AG04449 (cell line): Measurements from ENCODE around the gene MSANTD7.
"Not testable (repeated sequence)": the region's sequence is repeated elsewhere in the genome, so short reads cannot be mapped to it uniquely, and the experiment has no call there.

ENCODE experiments used
- CTCF ChIA-PET: fragments of 350-600 bp; formaldehyde crosslinking; extraction: SDS; loops from one replicate; lab custom pipeline; 2021; ENCODE audit warnings: antibody characterized with exemption; lab: Yijun Ruan, JAX
- POLR2A ChIA-PET: fragments of 400-600, 350-600 bp; formaldehyde crosslinking; extraction: SDS; loops from one replicate; lab custom pipeline; 2020; ENCODE audit warnings: antibody characterized with exemption, inconsistent platforms; lab: Yijun Ruan, JAX
- DNase-seq: peaks from one replicate; pipeline ENCODE4 v3.0.0-alpha.2; 2010; ENCODE audit warnings: low read depth, low spot score
- H3K4me3 ChIP-seq: 2 replicates; pipeline ENCODE4 v1.5.1; 2011; ENCODE audit warnings: low read depth, mild to moderate bottlenecking, control low read depth, low read length
- TF ChIP-seq, protein P1 (sequence below): IDR thresholded peaks from one replicate; pipeline ENCODE4 v1.5.1; 2011; ENCODE audit warnings: mild to moderate bottlenecking, moderate library complexity, low read length, control low read depth, inconsistent platforms; ENCODE audit not compliant: insufficient read depth; ENCODE audit errors: missing control alignments

MSANTD7 gene

GRCh38 chr10:14859775-14860174 lies 21.7 kb downstream of the MSANTD7 start:
- CTCF ChIA-PET = interaction anchor here (1.4 kb wide), 1 partner anchor 246 kb away, joined by 3 read pairs; no protein-coding TSS in a partner anchor
- TF ChIP-seq, protein P1, sequence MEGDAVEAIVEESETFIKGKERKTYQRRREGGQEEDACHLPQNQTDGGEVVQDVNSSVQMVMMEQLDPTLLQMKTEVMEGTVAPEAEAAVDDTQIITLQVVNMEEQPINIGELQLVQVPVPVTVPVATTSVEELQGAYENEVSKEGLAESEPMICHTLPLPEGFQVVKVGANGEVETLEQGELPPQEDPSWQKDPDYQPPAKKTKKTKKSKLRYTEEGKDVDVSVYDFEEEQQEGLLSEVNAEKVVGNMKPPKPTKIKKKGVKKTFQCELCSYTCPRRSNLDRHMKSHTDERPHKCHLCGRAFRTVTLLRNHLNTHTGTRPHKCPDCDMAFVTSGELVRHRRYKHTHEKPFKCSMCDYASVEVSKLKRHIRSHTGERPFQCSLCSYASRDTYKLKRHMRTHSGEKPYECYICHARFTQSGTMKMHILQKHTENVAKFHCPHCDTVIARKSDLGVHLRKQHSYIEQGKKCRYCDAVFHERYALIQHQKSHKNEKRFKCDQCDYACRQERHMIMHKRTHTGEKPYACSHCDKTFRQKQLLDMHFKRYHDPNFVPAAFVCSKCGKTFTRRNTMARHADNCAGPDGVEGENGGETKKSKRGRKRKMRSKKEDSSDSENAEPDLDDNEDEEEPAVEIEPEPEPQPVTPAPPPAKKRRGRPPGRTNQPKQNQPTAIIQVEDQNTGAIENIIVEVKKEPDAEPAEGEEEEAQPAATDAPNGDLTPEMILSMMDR = no peak
- DNase-seq = no peak
- no peak overlapping the region for H3K4me3 ChIP-seq
- POLR2A ChIA-PET = interaction anchor here (1.0 kb wide), 1 partner anchor 22 kb away, joined by 3 read pairs; the partner anchor contains the start of genes CDNF, HSPA14 and MSANTD7

GRCh38 chr10:14860791-14861190 lies 22.7 kb downstream of the MSANTD7 start:
- DNase-seq = no peak
- ChIA-PET CTCF (no interaction called here), POLR2A (no interaction called here)
- H3K4me3 ChIP-seq = no peak overlapping the region
- TF ChIP-seq, protein P1 = no peak

GRCh38 chr10:14864466-14864865 lies 26.4 kb downstream of the MSANTD7 start:
- DNase-seq, POLR2A ChIA-PET, CTCF ChIA-PET, H3K4me3 ChIP-seq: not testable (repeated sequence)

DNA sequence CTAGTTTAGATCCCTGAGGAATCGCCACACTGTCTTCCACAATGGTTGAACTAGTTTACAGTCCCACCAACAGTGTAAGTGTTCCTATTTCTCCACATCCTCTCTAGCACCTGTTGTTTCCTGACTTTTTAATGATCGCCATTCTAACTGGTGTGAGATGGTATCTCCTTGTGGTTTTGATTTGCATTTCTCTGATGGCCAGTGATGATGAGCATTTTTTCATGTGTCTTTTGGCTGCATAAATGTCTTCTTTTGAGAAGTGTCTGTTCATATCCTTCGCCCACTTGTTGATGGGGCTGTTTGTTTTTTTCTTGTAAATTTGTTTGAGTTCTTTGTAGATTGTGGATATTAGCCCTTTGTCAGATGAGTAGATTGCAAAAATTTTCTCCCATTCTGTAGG lies 26.8 kb downstream of the MSANTD7 start:
- POLR2A ChIA-PET, DNase-seq, H3K4me3 ChIP-seq, CTCF ChIA-PET: not testable (repeated sequence)

DNA sequence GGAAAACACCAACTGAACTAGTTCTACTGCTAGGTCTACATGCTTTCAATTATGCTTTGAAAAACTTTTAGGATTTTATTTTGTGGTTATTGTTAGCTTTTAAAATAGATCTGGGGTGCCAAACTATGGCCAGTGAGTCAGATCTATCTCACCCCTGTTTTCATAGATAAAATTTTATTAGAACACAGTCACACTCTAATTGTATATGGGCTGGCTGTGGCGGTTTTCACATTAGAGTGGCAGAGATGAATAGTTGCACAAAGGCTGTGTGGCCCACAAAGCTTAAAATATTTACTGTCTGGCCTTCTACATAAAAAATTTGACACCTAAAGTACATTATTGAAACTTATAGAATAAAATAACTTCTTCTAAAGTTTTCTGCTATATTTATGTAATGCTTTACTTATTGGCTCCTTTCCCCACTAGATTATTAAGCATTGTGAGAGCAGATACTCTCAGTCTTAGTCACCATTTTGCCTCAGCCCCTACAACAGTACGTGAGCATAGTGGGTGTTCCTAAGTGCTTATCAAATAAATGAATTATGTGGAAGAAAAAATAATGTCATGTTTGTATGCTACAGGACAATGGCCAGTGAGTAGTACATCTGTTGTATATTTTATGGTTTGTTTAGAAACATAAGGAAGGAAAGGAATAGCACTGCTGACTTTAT lies 35.1 kb downstream of the MSANTD7 start:
- DNase-seq = no peak
- CTCF ChIA-PET = interaction anchor here (1.4 to 1.7 kb wide), 2 partner anchors 28 to 338 kb away, joined by 3 to 4 read pairs; no protein-coding TSS in a partner anchor
- TF ChIP-seq, protein P1 = no peak
- POLR2A ChIA-PET = interaction anchor here (0.5 kb wide), 2 partner anchors 312 to 873 kb away, joined by 3 read pairs; no protein-coding TSS in a partner anchor
- H3K4me3 ChIP-seq = no peak overlapping the region

GRCh38 chr10:14875941-14876340 lies 37.8 kb downstream of the MSANTD7 start:
- ChIA-PET POLR2A (no interaction called here), CTCF (no interaction called here)
- TF ChIP-seq, protein P1 = no peak
- no peak for DNase-seq
- no peak overlapping the region for H3K4me3 ChIP-seq

GRCh38 chr10:14876764-14877163 lies 38.7 kb downstream of the MSANTD7 start:
- TF ChIP-seq, protein P1 = no peak
- no peak for DNase-seq
- ChIA-PET POLR2A (no interaction called here), CTCF (no interaction called here)
- H3K4me3 ChIP-seq = peak overlapping the region; percentile 2; the same call in 1 of the 2 replicates
